GM18498 (cell line): Measurements from ENCODE around the gene ADGRE1.

Experiments used
- ATAC-seq: cut with Tn5 transposase; IDR thresholded peaks from one replicate; pipeline ENCODE4 v1.9.1; 2021; ENCODE audit warnings: mild to moderate bottlenecking, moderate library complexity; ENCODE audit not compliant: unreplicated experiment

The ADGRE1 gene

GRCh38 chr19:6873708-6874431, 13.5 kb upstream of the ADGRE1 start:
- ATAC-seq, result no peak

GRCh38 chr19:6875218-6875617, 12.2 kb upstream of the ADGRE1 start:
- ATAC-seq, result no peak

GRCh38 chr19:6876748-6877147, 10.6 kb upstream of the ADGRE1 start:
- no peak for ATAC-seq

GRCh38 chr19:6877766-6878165, 9.6 kb upstream of the ADGRE1 start:
- ATAC-seq, result no peak

GRCh38 chr19:6886277-6886897, 992 bp upstream of the ADGRE1 start:
- ATAC-seq, result no peak

- no peak for ATAC-seq
These were observed 1.6 kb downstream of the ADGRE1 start for GRCh38 chr19:6888967-6889366.

GRCh38 chr19:6890401-6890913, 3.1 kb downstream of the ADGRE1 start:
- no peak for ATAC-seq

- no peak for ATAC-seq
These were observed 3.6 kb downstream of the ADGRE1 start for GRCh38 chr19:6890938-6891337.

- no peak for ATAC-seq
These were observed 4.5 kb downstream of the ADGRE1 start for GRCh38 chr19:6891761-6892385.

GRCh38 chr19:6894313-6894712, 6.9 kb downstream of the ADGRE1 start:
- no peak for ATAC-seq

- no peak for ATAC-seq
These were observed 16.1 kb downstream of the ADGRE1 start for GRCh38 chr19:6903446-6903845.

GRCh38 chr19:6906559-6907060, 19.2 kb downstream of the ADGRE1 start:
- no peak for ATAC-seq

- no peak for ATAC-seq
These were observed 24.1 kb downstream of the ADGRE1 start for GRCh38 chr19:6911523-6911922.

GRCh38 chr19:6914321-6914720, 26.9 kb downstream of the ADGRE1 start:
- no peak for ATAC-seq

- no peak for ATAC-seq
These were observed 29.6 kb downstream of the ADGRE1 start for GRCh38 chr19:6916952-6917351.

GRCh38 chr19:6925386-6925785, 38.0 kb downstream of the ADGRE1 start:
- no peak for ATAC-seq

GRCh38 chr19:6925801-6926751, 38.7 kb downstream of the ADGRE1 start:
- no peak for ATAC-seq

GRCh38 chr19:6930190-6930589, 42.8 kb downstream of the ADGRE1 start:
- ATAC-seq, result no peak

- ATAC-seq, result no peak
These were observed 47.7 kb downstream of the ADGRE1 start for GRCh38 chr19:6935069-6935468.

- ATAC-seq, result no peak
These were observed 48.2 kb downstream of the ADGRE1 start for GRCh38 chr19:6935618-6936017.

- ATAC-seq, result no peak
These were observed 58.4 kb downstream of the ADGRE1 start for GRCh38 chr19:6945733-6946132.
